Measurements from ENCODE around the gene SIPA1L3. TPM values are rescaled to one million over a fixed set of nuclear protein-coding genes. Genes with fewer than 3 reads are reported as not detected.

The SIPA1L3 gene
- total RNA-seq, 1 experiment from 2014 or later = 19.9 TPM

GRCh38 chr19:38247734-38248268 is 340.8 kb downstream of the SIPA1L3 start:
- POLR2A ChIA-PET (ENCODE audit: low non-redundant PET) = no interaction called here
- DNase-seq (ENCODE audit: low spot score) = no peak
- TF ChIP-seq CTCF (conservative IDR thresholded peaks at IDR 0.05; ENCODE audit: low read depth, low read length) (no peak), EZH2 (IDR thresholded peaks at IDR 0.05; ENCODE audit: borderline replicate concordance, low read depth, low read length, poor library complexity, severe bottlenecking) (no peak)
- Histone ChIP-seq H3K36me3 (ENCODE audit: insufficient read depth, low read length, poor library complexity, severe bottlenecking) (no peaks in the 10 kb centered on the region), H3K27ac (ENCODE audit: low read depth, low read length, poor library complexity, severe bottlenecking) (no peak overlapping the region), H3K4me3 (ENCODE audit: low read depth, low read length, poor library complexity, severe bottlenecking) (no peak overlapping the region), H3K4me1 (ENCODE audit: insufficient read depth, low read length, poor library complexity, severe bottlenecking) (peaks cover 13% of the 10 kb centered on the region), H3K27me3 (replicated peaks; ENCODE audit: insufficient read depth, low read depth, low read length, poor library complexity) (no peaks in the 10 kb centered on the region), H3K9me3 (ENCODE audit: low read depth, low read length, poor library complexity, severe bottlenecking) (no peaks in the 10 kb centered on the region)
- CTCF ChIA-PET = no interaction called here
- no TSS peak for BruUV-seq (replicated peaks)
- intact Hi-C loops (cut with micrococcal nuclease; ENCODE audit: unreplicated experiment) = loop anchor here (5.0 kb wide), 1 partner anchor 70 kb away; the partner anchor contains the start of genes KCNK6 and YIF1B

GRCh38 chr19:38248421-38248820 is 341.4 kb downstream of the SIPA1L3 start:
- DNase-seq (ENCODE audit: low spot score) = no peak
- POLR2A ChIA-PET (ENCODE audit: low non-redundant PET) = no interaction called here
- H3K9me3 ChIP-seq (ENCODE audit: low read depth, low read length, poor library complexity, severe bottlenecking) = no peaks in the 10 kb centered on the region
- CTCF ChIA-PET = no interaction called here
- H3K27me3 ChIP-seq (replicated peaks; ENCODE audit: insufficient read depth, low read depth, low read length, poor library complexity) = no peaks in the 10 kb centered on the region
- peaks cover 19% of the 10 kb centered on the region for H3K4me1 ChIP-seq (ENCODE audit: insufficient read depth, low read length, poor library complexity, severe bottlenecking)
- intact Hi-C loops (cut with micrococcal nuclease; ENCODE audit: unreplicated experiment) = loop anchor here (5.0 kb wide), 1 partner anchor 69 kb away; the partner anchor contains the start of genes KCNK6 and YIF1B
- no peak overlapping the region for H3K4me3 ChIP-seq (ENCODE audit: low read depth, low read length, poor library complexity, severe bottlenecking)
- TF ChIP-seq EZH2 (IDR thresholded peaks at IDR 0.05; ENCODE audit: borderline replicate concordance, low read depth, low read length, poor library complexity, severe bottlenecking) (no peak), CTCF (conservative IDR thresholded peaks at IDR 0.05; ENCODE audit: low read depth, low read length) (no peak)
- H3K27ac ChIP-seq (ENCODE audit: low read depth, low read length, poor library complexity, severe bottlenecking) = no peak overlapping the region
- no TSS peak for BruUV-seq (replicated peaks)
- no peaks in the 10 kb centered on the region for H3K36me3 ChIP-seq (ENCODE audit: insufficient read depth, low read length, poor library complexity, severe bottlenecking)

- Histone ChIP-seq H3K27ac (ENCODE audit: low read depth, low read length, poor library complexity, severe bottlenecking) (no peak overlapping the region), H3K36me3 (ENCODE audit: insufficient read depth, low read length, poor library complexity, severe bottlenecking) (no peaks in the 10 kb centered on the region), H3K27me3 (replicated peaks; ENCODE audit: insufficient read depth, low read depth, low read length, poor library complexity) (no peaks in the 10 kb centered on the region), H3K9me3 (ENCODE audit: low read depth, low read length, poor library complexity, severe bottlenecking) (no peaks in the 10 kb centered on the region), H3K4me1 (ENCODE audit: insufficient read depth, low read length, poor library complexity, severe bottlenecking) (peaks cover 20% of the 10 kb centered on the region), H3K4me3 (ENCODE audit: low read depth, low read length, poor library complexity, severe bottlenecking) (no peak overlapping the region)
- intact Hi-C loops (cut with micrococcal nuclease; ENCODE audit: unreplicated experiment) = no loop called here
- ChIA-PET POLR2A (ENCODE audit: low non-redundant PET) (no interaction called here), CTCF (interaction anchor here (0.6 kb wide), 1 partner anchor 146 kb away, joined by 5 read pairs; no protein-coding TSS in a partner anchor)
- BruUV-seq (replicated peaks) = no TSS peak
- DNase-seq (ENCODE audit: low spot score) = no peak
- no peak for TF ChIP-seq EZH2 (IDR thresholded peaks at IDR 0.05; ENCODE audit: borderline replicate concordance, low read depth, low read length, poor library complexity, severe bottlenecking)
- no peak for TF ChIP-seq CTCF (conservative IDR thresholded peaks at IDR 0.05; ENCODE audit: low read depth, low read length)
Observed at GRCh38 chr19:38250428-38250820, 343.4 kb downstream of the SIPA1L3 start.

All from A673 (cell line).